H1 (cell line): Measurements from ENCODE around the gene NTNG2. TPM values are rescaled to one million over a fixed set of nuclear protein-coding genes. Genes with fewer than 3 reads are reported as not detected.

Experiments used
- CTCF ChIA-PET: fragments of 300-600 bp; sonication (Branson Sonifier 250); formaldehyde crosslinking; loops from one replicate; lab custom pipeline; 2021; ENCODE audit not compliant: partially characterized antibody; lab: Charles Lee
- POLR2A ChIA-PET: fragments of 300-600 bp; sonication (Branson Sonifier 250); formaldehyde crosslinking; loops from one replicate; lab custom pipeline; 2021; ENCODE audit warnings: inconsistent platforms; ENCODE audit not compliant: partially characterized antibody; lab: Charles Lee
- DNase-seq, 2 experiments: peaks; one replicate each; pipeline versions ENCODE4 v3.0.0 to v3.0.0-alpha.2; 2010 to 2022; ENCODE audit warnings: low spot score in 2 of 2, low read depth in 1 of 2, mixed read lengths in 1 of 2
- FAIRE-seq: peaks from 2 replicates; lab custom pipeline; 2011; peaks lifted over from hg19 to GRCh38; lab: Jason Lieb, UNC
- H2AFZ ChIP-seq: 2 replicates; pipeline ENCODE4 v1.8.1; 2012; ENCODE audit warnings: low read length, inconsistent platforms
- H2AK5ac ChIP-seq: 2 replicates; pipeline ENCODE4 v1.6.1; 2013; ENCODE audit warnings: low read depth, low read length
- H2BK120ac ChIP-seq: replicated peaks from 2 replicates; pipeline ENCODE3; 2013; ENCODE audit warnings: low read depth, low read length, inconsistent platforms
- H2BK12ac ChIP-seq: 2 replicates; pipeline ENCODE4 v1.6.1; 2013; ENCODE audit warnings: low read depth, low read length
- H2BK15ac ChIP-seq: 2 replicates; pipeline ENCODE4 v1.6.1; 2013; ENCODE audit warnings: low read length
- H2BK20ac ChIP-seq: 2 replicates; pipeline ENCODE4 v1.6.1; 2013; ENCODE audit warnings: low read length
- H2BK5ac ChIP-seq: 2 replicates; pipeline ENCODE4 v1.6.1; 2013; ENCODE audit warnings: low read depth, low read length
- H3K14ac ChIP-seq: 2 replicates; pipeline ENCODE4 v1.6.1; 2013; ENCODE audit warnings: inconsistent platforms; ENCODE audit not compliant: insufficient read length
- H3K18ac ChIP-seq: 2 replicates; pipeline ENCODE4 v1.6.1; 2013; ENCODE audit warnings: low read length; ENCODE audit errors: extremely low read depth
- H3K23ac ChIP-seq: 2 replicates; pipeline ENCODE4 v1.6.1; 2013; ENCODE audit warnings: inconsistent platforms; ENCODE audit not compliant: insufficient read length
- H3K23me2 ChIP-seq: 2 replicates; pipeline ENCODE4 v1.6.1; 2013; ENCODE audit warnings: low read depth, low read length
- H3K27ac ChIP-seq: 2 replicates; pipeline ENCODE4 v1.6.1; 2011; ENCODE audit warnings: low read depth, low read length, inconsistent platforms
- H3K27me3 ChIP-seq, 4 experiments: replicated peaks in 1 of 4; 1 replicate in 1 of 4; 2 replicates in 3 of 4; pipeline versions ENCODE4 v1.6.1 to v1.8.1; 2011 to 2013; ENCODE audit warnings: low read length in 3 of 4, mild to moderate bottlenecking in 3 of 4, inconsistent platforms in 2 of 4, mixed read lengths in 2 of 4, moderate library complexity in 1 of 4; ENCODE audit not compliant: control insufficient read depth in 3 of 4, insufficient read depth in 3 of 4; ENCODE audit errors: extremely low read depth in 1 of 4
- H3K36me3 ChIP-seq, 4 experiments: 2 replicates each; pipeline versions ENCODE4 v1.6.1 to v1.8.1; 2011 to 2013; ENCODE audit warnings: mild to moderate bottlenecking in 4 of 4, low read length in 3 of 4, moderate library complexity in 2 of 4, control low read depth in 1 of 4, inconsistent platforms in 1 of 4; ENCODE audit not compliant: insufficient read depth in 4 of 4, control insufficient read depth in 2 of 4
- H3K4ac ChIP-seq: replicated peaks from 2 replicates; pipeline ENCODE3; 2013; ENCODE audit warnings: low read length, low read depth, mixed read lengths, inconsistent platforms; ENCODE audit not compliant: insufficient read length
- H3K4me1 ChIP-seq, 4 experiments: replicated peaks in 1 of 4; 1 replicate in 1 of 4; 2 replicates in 3 of 4; pipeline versions ENCODE4 v1.6.1 to v1.8.1; 2011 to 2013; ENCODE audit warnings: low read length in 3 of 4, inconsistent platforms in 2 of 4, mixed read lengths in 1 of 4; ENCODE audit not compliant: insufficient read depth in 4 of 4, control insufficient read depth in 3 of 4
- H3K4me2 ChIP-seq, 2 experiments: 2 replicates each; pipeline versions ENCODE4 v1.6.1 to v1.8.1; 2011 to 2013; ENCODE audit warnings: low read depth in 2 of 2, low read length in 2 of 2, control low read depth in 1 of 2, inconsistent platforms in 1 of 2, mild to moderate bottlenecking in 1 of 2; ENCODE audit not compliant: insufficient read depth in 1 of 2
- H3K4me3 ChIP-seq, 4 experiments: fragments of 200-600, 300-600 bp in 1 of 4; sonication (generic), shearing (Covaris generic), sonication (Bioruptor Twin) in 1 of 4; 2 replicates each; pipeline versions ENCODE4 v1.5.1 to v1.8.1; 2011 to 2016; ENCODE audit warnings: low read length in 4 of 4, low read depth in 3 of 4, control low read depth in 2 of 4, inconsistent platforms in 2 of 4, mild to moderate bottlenecking in 2 of 4, mixed read lengths in 1 of 4, moderate library complexity in 1 of 4; ENCODE audit not compliant: insufficient read depth in 2 of 4; ENCODE audit errors: extremely low read depth in 1 of 4
- H3K56ac ChIP-seq: replicated peaks from 2 replicates; pipeline ENCODE3; 2013; ENCODE audit warnings: low read depth, mild to moderate bottlenecking, mixed read lengths, low read length, inconsistent platforms; ENCODE audit not compliant: insufficient read length
- H3K79me1 ChIP-seq: 2 replicates; pipeline ENCODE4 v1.6.1; 2013; ENCODE audit warnings: low read depth, low read length, control low read depth
- H3K79me2 ChIP-seq, 2 experiments: 2 replicates each; pipeline versions ENCODE4 v1.6.1 to v1.8.1; 2012 to 2013; ENCODE audit warnings: low read length in 2 of 2, mild to moderate bottlenecking in 2 of 2, inconsistent platforms in 1 of 2; ENCODE audit not compliant: insufficient read depth in 2 of 2, control insufficient read depth in 1 of 2
- H3K9ac ChIP-seq, 4 experiments: replicated peaks in 1 of 4; 1 replicate in 1 of 4; 2 replicates in 3 of 4; pipeline versions ENCODE4 v1.6.1 to v1.8.1; 2011 to 2013; ENCODE audit warnings: low read depth in 3 of 4, low read length in 3 of 4, control low read depth in 2 of 4, mild to moderate bottlenecking in 2 of 4, moderate library complexity in 2 of 4, inconsistent platforms in 1 of 4; ENCODE audit errors: extremely low read depth in 1 of 4
- H3K9me3 ChIP-seq, 2 experiments: 2 replicates each; pipeline versions ENCODE4 v1.6.1 to v1.8.1; 2012 to 2013; ENCODE audit warnings: mild to moderate bottlenecking in 2 of 2, moderate library complexity in 2 of 2, control low read depth in 1 of 2, inconsistent platforms in 1 of 2, low read depth in 1 of 2, low read length in 1 of 2, mixed read lengths in 1 of 2; ENCODE audit not compliant: insufficient read depth in 2 of 2
- H4K20me1 ChIP-seq, 2 experiments: replicated peaks in 1 of 2; 2 replicates each; pipeline versions ENCODE3 to v1.8.1; 2011 to 2013; ENCODE audit warnings: inconsistent platforms in 2 of 2, low read length in 2 of 2, mild to moderate bottlenecking in 1 of 2; ENCODE audit not compliant: insufficient read depth in 2 of 2, control insufficient read depth in 1 of 2
- H4K5ac ChIP-seq: 2 replicates; pipeline ENCODE4 v1.6.1; 2013; ENCODE audit warnings: low read length, low read depth, mixed read lengths, inconsistent platforms; ENCODE audit not compliant: insufficient read length
- H4K8ac ChIP-seq: 2 replicates; pipeline ENCODE4 v1.8.0; 2013; ENCODE audit warnings: mild to moderate bottlenecking, moderate library complexity, low read length, inconsistent platforms; ENCODE audit not compliant: insufficient read depth; ENCODE audit errors: extremely low read depth
- H4K91ac ChIP-seq: replicated peaks from 2 replicates; pipeline ENCODE3; 2013; ENCODE audit warnings: low read length, mixed read lengths, inconsistent platforms; ENCODE audit not compliant: insufficient read length
- BACH1 ChIP-seq: IDR thresholded peaks from 2 replicates; pipeline ENCODE4 v1.6.1; 2012; ENCODE audit warnings: low read length, improper control_type of control experiment
- GTF2F1 ChIP-seq: IDR thresholded peaks from 2 replicates; pipeline ENCODE4 v1.6.1; 2012; ENCODE audit warnings: low read depth, low read length, improper control_type of control experiment, borderline replicate concordance
- RAD21 ChIP-seq, 2 experiments: IDR thresholded peaks in 1 of 2; conservative IDR thresholded peaks in 1 of 2; 2 replicates each; pipeline ENCODE4 v1.6.1; 2011; ENCODE audit warnings: low read depth in 2 of 2, low read length in 2 of 2, improper control_type of control experiment in 1 of 2, inconsistent platforms in 1 of 2, mild to moderate bottlenecking in 1 of 2, moderate library complexity in 1 of 2
- SIRT6 ChIP-seq: IDR thresholded peaks from one replicate; pipeline ENCODE4 v1.7.1; 2012; ENCODE audit warnings: low read length, inconsistent platforms
- SRF ChIP-seq: IDR thresholded peaks from 2 replicates; pipeline ENCODE4 v1.6.1; 2011; ENCODE audit warnings: mild to moderate bottlenecking, low read depth, low read length, moderate library complexity
- WGBS, 2 experiments: shearing (Covaris generic) in 1 of 2; methylation state at CpG; one replicate each; pipeline versions ENCODE4 v1.1.6 to v1.1.7; 2013 to 2015; ENCODE audit warnings: low lambda C conversion rate in 2 of 2, mixed read lengths in 2 of 2, inconsistent platforms in 1 of 2, low coverage in 1 of 2, missing lambda C conversion rate in 1 of 2; ENCODE audit not compliant: insufficient replicate concordance in 2 of 2, insufficient coverage in 1 of 2, insufficient read length in 1 of 2; ENCODE audit errors: extremely low coverage in 1 of 2, missing lambda C conversion rate in 1 of 2; 5-methylcytosine and 5-hydroxymethylcytosine counted together
- polyA plus RNA-seq, 7 experiments: library from polyadenylated mRNA; depleted of rRNA in 3 of 7; stranded (reverse) in 5 of 7; unstranded in 2 of 7; fragments of >200 nt in 5 of 7; fragments of 200-250 nt in 2 of 7; gene quantifications; 1 replicate in 5 of 7; 2 replicates in 1 of 7; 4 replicates in 1 of 7; pipeline versions ENCODE4 v1.2.1 to v1.2.3, GENCODE V29; 2011 to 2013; ENCODE audit warnings: missing spikeins in 2 of 7, mixed read lengths in 2 of 7
- total RNA-seq: library from RNA; stranded (reverse); fragmentation: NEBNext Ultra II Directional; extraction: Animal tissue kit (Norgen Biotek cat#: 25700); gene quantifications from 2 replicates; pipeline ENCODE4 v1.2.1, GENCODE V29; 2021
- TF ChIP-seq, protein P1 (sequence below), 3 experiments: IDR thresholded peaks; 1 replicate in 2 of 3; 2 replicates in 1 of 3; pipeline versions ENCODE4 v1.5.1 to v1.6.1; 2011; ENCODE audit warnings: low read length in 3 of 3, mild to moderate bottlenecking in 3 of 3, inconsistent platforms in 2 of 3, low read depth in 1 of 3, moderate library complexity in 1 of 3; ENCODE audit not compliant: insufficient read depth in 1 of 3; ENCODE audit errors: control extremely low read depth in 1 of 3
- TF ChIP-seq, protein P2 (sequence below): IDR thresholded peaks from 2 replicates; pipeline ENCODE4 v1.6.1; 2012; ENCODE audit warnings: inconsistent platforms

NTNG2 gene
- total and polyA plus RNA-seq, 2 of the 8 experiments (the other 6 are each of a cell fraction or from before 2014, with no cell fraction given): 1.4 to 1.5 TPM

DNA sequence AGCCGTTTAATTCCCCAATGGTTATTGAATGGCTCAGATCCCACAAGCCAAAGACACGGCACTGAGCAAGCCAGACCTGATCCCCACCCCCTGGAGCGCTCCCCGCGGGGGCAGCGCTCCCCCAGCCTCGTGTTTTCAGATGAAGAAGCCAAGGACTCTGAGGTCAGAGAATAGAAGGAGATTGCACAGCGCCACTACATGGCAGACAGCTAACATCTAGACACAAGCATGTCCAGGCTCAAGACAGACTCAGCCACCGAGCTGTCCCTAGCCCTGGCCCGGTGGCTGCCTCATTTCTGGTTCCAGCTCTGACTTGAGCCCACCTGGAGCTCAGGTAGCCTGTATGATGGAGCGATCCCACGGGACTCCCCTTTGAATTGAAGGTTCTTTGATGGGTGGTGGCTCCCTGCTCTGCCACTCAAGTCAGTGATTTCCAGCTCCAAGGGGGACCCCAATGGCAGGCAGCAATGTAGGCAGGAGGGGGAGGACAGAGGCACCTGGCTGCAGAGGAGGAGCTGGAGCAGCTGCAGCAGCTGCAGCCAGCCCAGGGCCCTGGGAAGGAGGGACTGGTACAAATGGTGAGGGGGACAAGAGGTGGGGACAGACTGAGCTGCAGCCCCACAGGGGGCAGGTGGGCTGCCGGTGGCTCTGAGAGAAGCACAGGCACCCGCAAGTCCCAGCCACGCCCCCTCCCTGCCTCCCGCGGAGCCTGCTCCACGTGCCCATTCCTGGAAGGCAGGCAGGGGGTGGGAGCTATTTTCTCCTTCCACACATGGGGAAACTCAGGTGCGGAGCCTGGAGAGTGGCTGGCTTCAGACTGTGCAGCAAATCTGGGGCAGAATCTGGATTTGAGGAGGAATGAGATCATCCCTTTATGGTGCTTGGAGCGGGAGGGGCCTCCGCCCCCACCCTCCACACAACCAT is 40.2 kb downstream of the NTNG2 start:
- Histone ChIP-seq H3K18ac (no peak overlapping the region; the same call in 1 of the 2 replicates), H2AFZ (no peak overlapping the region), H4K5ac (no peak overlapping the region), H4K20me1 (no peaks in the 10 kb centered on the region), H3K9me3 (peaks cover 0 to 5% of the 10 kb centered on the region in 2 experiments; a peak in 2 of 4 replicates), H3K23ac (no peak overlapping the region), H3K9ac (no peak overlapping the region), H3K4me3 (no peak overlapping the region), H2AK5ac (no peak overlapping the region), H2BK15ac (0 out of 2 replicates have a peak overlapping the region, but pooled peaks have one; percentile 46), H3K4me2 (0 out of 4 replicates have a peak overlapping the region, but pooled peaks of 1 of the 2 experiments have one; percentile 22), H3K4me1 (peaks cover 0 to 7% (median 5%) of the 10 kb centered on the region in 4 experiments; a peak in 5 of 7 replicates), H3K79me1 (no peaks in the 10 kb centered on the region), H2BK12ac (no peak overlapping the region), H2BK5ac (no peak overlapping the region), H4K91ac (no peak overlapping the region), H3K56ac (no peak overlapping the region), H3K79me2 (no peaks in the 10 kb centered on the region), H3K4ac (no peak overlapping the region), H3K27ac (no peak overlapping the region), H3K36me3 (no peaks in the 10 kb centered on the region), H2BK120ac (no peak overlapping the region), H3K14ac (no peak overlapping the region), H2BK20ac (no peak overlapping the region), H3K27me3 (no peaks in the 10 kb centered on the region), H4K8ac (peak overlapping the region; percentile 48; the same call in 1 of the 2 replicates), H3K23me2 (no peaks in the 10 kb centered on the region)
- 73% methylated on average over 19 of the region's 21 CpGs; no CpG with 5 or more reads in 1 of the 2 experiments for WGBS, 2 experiments
- ChIA-PET CTCF (interaction anchor here (0.6 to 2.9 kb wide), 16 partner anchors 11 to 1406 kb away, joined by 3 to 18 read pairs (median 4); no protein-coding TSS in a partner anchor), POLR2A (interaction anchor here (0.7 to 1.0 kb wide), 3 partner anchors 17 to 24 kb away, joined by 3 to 4 read pairs (median 3); no protein-coding TSS in a partner anchor)
- no peak for DNase-seq
- TF ChIP-seq RAD21 (IDR thresholded peaks at IDR 0.05 in 1 of 2, conservative IDR thresholded peaks at IDR 0.05 in 1 of 2; ENCODE audit: low read depth in 2 of 2, low read length in 2 of 2): 0 out of 4 replicates have a peak, but pooled peaks of 1 of the 2 experiments have one; percentile 3
- no peak for TF ChIP-seq GTF2F1
- no peak for TF ChIP-seq SRF
- TF ChIP-seq, protein P1, sequence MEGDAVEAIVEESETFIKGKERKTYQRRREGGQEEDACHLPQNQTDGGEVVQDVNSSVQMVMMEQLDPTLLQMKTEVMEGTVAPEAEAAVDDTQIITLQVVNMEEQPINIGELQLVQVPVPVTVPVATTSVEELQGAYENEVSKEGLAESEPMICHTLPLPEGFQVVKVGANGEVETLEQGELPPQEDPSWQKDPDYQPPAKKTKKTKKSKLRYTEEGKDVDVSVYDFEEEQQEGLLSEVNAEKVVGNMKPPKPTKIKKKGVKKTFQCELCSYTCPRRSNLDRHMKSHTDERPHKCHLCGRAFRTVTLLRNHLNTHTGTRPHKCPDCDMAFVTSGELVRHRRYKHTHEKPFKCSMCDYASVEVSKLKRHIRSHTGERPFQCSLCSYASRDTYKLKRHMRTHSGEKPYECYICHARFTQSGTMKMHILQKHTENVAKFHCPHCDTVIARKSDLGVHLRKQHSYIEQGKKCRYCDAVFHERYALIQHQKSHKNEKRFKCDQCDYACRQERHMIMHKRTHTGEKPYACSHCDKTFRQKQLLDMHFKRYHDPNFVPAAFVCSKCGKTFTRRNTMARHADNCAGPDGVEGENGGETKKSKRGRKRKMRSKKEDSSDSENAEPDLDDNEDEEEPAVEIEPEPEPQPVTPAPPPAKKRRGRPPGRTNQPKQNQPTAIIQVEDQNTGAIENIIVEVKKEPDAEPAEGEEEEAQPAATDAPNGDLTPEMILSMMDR (IDR thresholded peaks at IDR 0.05; ENCODE audit: control extremely low read depth in 1 of 3, insufficient read depth in 1 of 3, low read depth in 1 of 3, low read length in 3 of 3): peak in 1 of 3 experiments; percentile 6; a peak in 1 of 4 replicates
- TF ChIP-seq, protein P2, sequence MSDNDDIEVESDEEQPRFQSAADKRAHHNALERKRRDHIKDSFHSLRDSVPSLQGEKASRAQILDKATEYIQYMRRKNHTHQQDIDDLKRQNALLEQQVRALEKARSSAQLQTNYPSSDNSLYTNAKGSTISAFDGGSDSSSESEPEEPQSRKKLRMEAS: peak; percentile 56
- no peak for TF ChIP-seq BACH1
- TF ChIP-seq SIRT6: no peak
- no peak for FAIRE-seq
